Measurements from ENCODE around the gene GPR45. TPM values are rescaled to one million over a fixed set of nuclear protein-coding genes. Genes with fewer than 3 reads are reported as not detected.

GPR45 gene
- total RNA-seq, 1 experiment from 2014 or later, result not detected

- no peaks in the 10 kb centered on the region for H3K4me1 ChIP-seq (ENCODE audit: insufficient read depth, low read length, poor library complexity, severe bottlenecking)
- TF ChIP-seq EZH2 (IDR thresholded peaks at IDR 0.05; ENCODE audit: borderline replicate concordance, low read depth, low read length, poor library complexity, severe bottlenecking) (no peak), CTCF (conservative IDR thresholded peaks at IDR 0.05; ENCODE audit: low read depth, low read length) (no peak)
- ChIA-PET CTCF (no interaction called here), POLR2A (ENCODE audit: low non-redundant PET) (no interaction called here)
- intact Hi-C loops (cut with micrococcal nuclease; ENCODE audit: unreplicated experiment), result no loop called here
- BruUV-seq (replicated peaks), result no TSS peak
- H3K4me3 ChIP-seq (ENCODE audit: low read depth, low read length, poor library complexity, severe bottlenecking), result no peak overlapping the region
- peaks cover 27% of the 10 kb centered on the region for H3K36me3 ChIP-seq (ENCODE audit: insufficient read depth, low read length, poor library complexity, severe bottlenecking)
- DNase-seq (ENCODE audit: low spot score), result no peak
- H3K9me3 ChIP-seq (ENCODE audit: low read depth, low read length, poor library complexity, severe bottlenecking), result no peaks in the 10 kb centered on the region
- H3K27me3 ChIP-seq (replicated peaks; ENCODE audit: insufficient read depth, low read depth, low read length, poor library complexity), result no peaks in the 10 kb centered on the region
- no peak overlapping the region for H3K27ac ChIP-seq (ENCODE audit: low read depth, low read length, poor library complexity, severe bottlenecking)
Observed at GRCh38 chr2:105291981-105292380, 50.4 kb downstream of the GPR45 start.

Other genes with a start within 250 kb of the GPR45 start
- 55.4 and 57.9 TPM in 2 replicates for gene MRPS9, start 203.7 kb upstream of the GPR45 start, total RNA-seq (2021)
- gene TGFBRAP1, start 88.0 kb downstream of the GPR45 start, total RNA-seq (2021), result 22.8 and 24.8 TPM in 2 replicates
- gene C2orf49, start 95.8 kb downstream of the GPR45 start, total RNA-seq (2021), result 21.5 and 24.8 TPM in 2 replicates
- gene FHL2, start 157.3 kb downstream of the GPR45 start, total RNA-seq (2021), result 3.2 and 4.7 TPM in 2 replicates